GM23248 (cell line): ENCODE measurements around the gene FAM131C.

Source experiments
- EZH2 ChIP-seq: fragments of 200-600 bp; sonication (generic); IDR thresholded peaks from 2 replicates; pipeline ENCODE4 v1.6.1; 2018; ENCODE audit warnings: antibody characterized with exemption, mild to moderate bottlenecking; ENCODE audit not compliant: insufficient read depth, poor library complexity, severe bottlenecking
- EZH2phosphoT487 ChIP-seq: fragments of 200-600 bp; sonication (generic); IDR thresholded peaks from 2 replicates; pipeline ENCODE4 v1.6.1; 2018; ENCODE audit warnings: antibody characterized with exemption, moderate library complexity, mild to moderate bottlenecking, low read depth; ENCODE audit not compliant: insufficient read depth

DNA sequence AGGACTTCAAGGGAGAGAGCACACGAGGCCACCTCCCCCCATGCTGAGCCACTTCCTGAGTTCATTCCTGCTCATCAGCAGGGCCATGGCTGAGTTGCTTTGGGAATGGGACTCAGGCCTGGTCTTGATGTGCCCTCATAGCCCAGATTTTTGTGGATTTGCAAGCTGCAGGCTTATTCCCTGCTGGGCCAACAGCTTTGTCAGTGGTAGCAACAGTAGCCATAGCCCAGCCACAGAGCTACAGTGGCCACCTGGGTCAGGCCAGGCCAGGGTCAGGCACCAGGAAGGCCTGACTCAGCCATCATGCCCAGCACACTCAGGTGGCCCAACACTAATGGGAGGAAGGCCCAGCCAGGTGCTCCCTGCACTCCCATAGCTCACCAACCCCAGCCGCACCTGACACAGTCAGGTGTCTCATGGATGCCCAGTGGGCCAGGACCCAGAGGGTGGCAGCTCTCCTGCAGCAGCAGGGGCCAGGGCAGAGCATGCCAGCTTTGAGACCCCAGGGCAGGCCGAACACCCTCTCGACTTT is 49.0 kb upstream of the FAM131C start:
- TF ChIP-seq EZH2phosphoT487 (no peak), EZH2 (no peak)
